Measurements from ENCODE around the gene EIF4E2.
A peak's percentile ranks its signal among the peaks of the same experiment; 100 is the strongest.
"Not testable (repeated sequence)": the region's sequence is repeated elsewhere in the genome, so short reads cannot be mapped to it uniquely, and the experiment has no call there.

EIF4E2 gene

GRCh38 chr2:232522623-232523401 is 27.7 kb upstream of the EIF4E2 start:
- no peak for DNase-seq

- no peak for DNase-seq
These were observed 27.1 kb upstream of the EIF4E2 start for GRCh38 chr2:232523402-232523681.

GRCh38 chr2:232523682-232524597 is 26.5 kb upstream of the EIF4E2 start:
- no peak for DNase-seq

- no peak for DNase-seq
These were observed 25.7 kb upstream of the EIF4E2 start for GRCh38 chr2:232524771-232525170.

GRCh38 chr2:232525199-232525598 is 25.3 kb upstream of the EIF4E2 start:
- DNase-seq: no peak

GRCh38 chr2:232525791-232526371 is 24.6 kb upstream of the EIF4E2 start, which contains the start of gene CHRND:
TSS of gene CHRND (plus strand) at chr2:232526160. CDS start at chr2:232526216, 56 bp downstream.
- no peak for DNase-seq

GRCh38 chr2:232526372-232526941 is 24.0 kb upstream of the EIF4E2 start:
- DNase-seq: no peak

GRCh38 chr2:232527905-232528470 is 22.5 kb upstream of the EIF4E2 start:
- no peak for DNase-seq

- no peak for DNase-seq
These were observed 21.6 kb upstream of the EIF4E2 start for GRCh38 chr2:232528746-232529460.

- DNase-seq: no peak
These were observed 20.5 kb upstream of the EIF4E2 start for GRCh38 chr2:232529806-232530547.

- no peak for DNase-seq
These were observed 19.7 kb upstream of the EIF4E2 start for GRCh38 chr2:232530626-232531260.

- no peak for DNase-seq
These were observed 18.1 kb upstream of the EIF4E2 start for GRCh38 chr2:232532419-232532818.

GRCh38 chr2:232532821-232533220 is 17.7 kb upstream of the EIF4E2 start:
- DNase-seq: not testable (repeated sequence)

- no peak for DNase-seq
These were observed 16.4 kb upstream of the EIF4E2 start for GRCh38 chr2:232533944-232534710.

GRCh38 chr2:232534940-232535651 is 15.4 kb upstream of the EIF4E2 start:
- DNase-seq: no peak

- no peak for DNase-seq
These were observed 14.5 kb upstream of the EIF4E2 start for GRCh38 chr2:232535761-232536530.

GRCh38 chr2:232537079-232537478 is 13.4 kb upstream of the EIF4E2 start:
- DNase-seq: no peak

- no peak for DNase-seq
These were observed 13.0 kb upstream of the EIF4E2 start for GRCh38 chr2:232537499-232537898.

GRCh38 chr2:232538671-232539070 is 11.8 kb upstream of the EIF4E2 start:
- peak; percentile 17 for DNase-seq
